H1 (cell line): ENCODE data around the gene FAM53A. TPM values are rescaled to one million over a fixed set of nuclear protein-coding genes. Genes with fewer than 3 reads are reported as not detected.

Experiments
- CTCF ChIA-PET: fragments of 300-600 bp; sonication (Branson Sonifier 250); formaldehyde crosslinking; loops from one replicate; lab custom pipeline; 2021; ENCODE audit not compliant: partially characterized antibody; lab: Charles Lee
- POLR2A ChIA-PET: fragments of 300-600 bp; sonication (Branson Sonifier 250); formaldehyde crosslinking; loops from one replicate; lab custom pipeline; 2021; ENCODE audit warnings: inconsistent platforms; ENCODE audit not compliant: partially characterized antibody; lab: Charles Lee
- DNase-seq, 2 experiments: peaks; one replicate each; pipeline versions ENCODE4 v3.0.0 to v3.0.0-alpha.2; 2010 to 2022; ENCODE audit warnings: low spot score in 2 of 2, low read depth in 1 of 2, mixed read lengths in 1 of 2
- FAIRE-seq: peaks from 2 replicates; lab custom pipeline; 2011; peaks lifted over from hg19 to GRCh38; lab: Jason Lieb, UNC
- H2AFZ ChIP-seq: 2 replicates; pipeline ENCODE4 v1.8.1; 2012; ENCODE audit warnings: low read length, inconsistent platforms
- H2AK5ac ChIP-seq: 2 replicates; pipeline ENCODE4 v1.6.1; 2013; ENCODE audit warnings: low read depth, low read length
- H2BK120ac ChIP-seq: replicated peaks from 2 replicates; pipeline ENCODE3; 2013; ENCODE audit warnings: low read depth, low read length, inconsistent platforms
- H2BK12ac ChIP-seq: 2 replicates; pipeline ENCODE4 v1.6.1; 2013; ENCODE audit warnings: low read depth, low read length
- H2BK15ac ChIP-seq: 2 replicates; pipeline ENCODE4 v1.6.1; 2013; ENCODE audit warnings: low read length
- H2BK20ac ChIP-seq: 2 replicates; pipeline ENCODE4 v1.6.1; 2013; ENCODE audit warnings: low read length
- H2BK5ac ChIP-seq: 2 replicates; pipeline ENCODE4 v1.6.1; 2013; ENCODE audit warnings: low read depth, low read length
- H3K14ac ChIP-seq: 2 replicates; pipeline ENCODE4 v1.6.1; 2013; ENCODE audit warnings: inconsistent platforms; ENCODE audit not compliant: insufficient read length
- H3K18ac ChIP-seq: 2 replicates; pipeline ENCODE4 v1.6.1; 2013; ENCODE audit warnings: low read length; ENCODE audit errors: extremely low read depth
- H3K23ac ChIP-seq: 2 replicates; pipeline ENCODE4 v1.6.1; 2013; ENCODE audit warnings: inconsistent platforms; ENCODE audit not compliant: insufficient read length
- H3K23me2 ChIP-seq: 2 replicates; pipeline ENCODE4 v1.6.1; 2013; ENCODE audit warnings: low read depth, low read length
- H3K27ac ChIP-seq: 2 replicates; pipeline ENCODE4 v1.6.1; 2011; ENCODE audit warnings: low read depth, low read length, inconsistent platforms
- H3K27me3 ChIP-seq, 4 experiments: replicated peaks in 1 of 4; 1 replicate in 1 of 4; 2 replicates in 3 of 4; pipeline versions ENCODE4 v1.6.1 to v1.8.1; 2011 to 2013; ENCODE audit warnings: low read length in 3 of 4, mild to moderate bottlenecking in 3 of 4, inconsistent platforms in 2 of 4, mixed read lengths in 2 of 4, moderate library complexity in 1 of 4; ENCODE audit not compliant: control insufficient read depth in 3 of 4, insufficient read depth in 3 of 4; ENCODE audit errors: extremely low read depth in 1 of 4
- H3K36me3 ChIP-seq, 4 experiments: 2 replicates each; pipeline versions ENCODE4 v1.6.1 to v1.8.1; 2011 to 2013; ENCODE audit warnings: mild to moderate bottlenecking in 4 of 4, low read length in 3 of 4, moderate library complexity in 2 of 4, control low read depth in 1 of 4, inconsistent platforms in 1 of 4; ENCODE audit not compliant: insufficient read depth in 4 of 4, control insufficient read depth in 2 of 4
- H3K4ac ChIP-seq: replicated peaks from 2 replicates; pipeline ENCODE3; 2013; ENCODE audit warnings: low read length, low read depth, mixed read lengths, inconsistent platforms; ENCODE audit not compliant: insufficient read length
- H3K4me1 ChIP-seq, 4 experiments: replicated peaks in 1 of 4; 1 replicate in 1 of 4; 2 replicates in 3 of 4; pipeline versions ENCODE4 v1.6.1 to v1.8.1; 2011 to 2013; ENCODE audit warnings: low read length in 3 of 4, inconsistent platforms in 2 of 4, mixed read lengths in 1 of 4; ENCODE audit not compliant: insufficient read depth in 4 of 4, control insufficient read depth in 3 of 4
- H3K4me2 ChIP-seq, 2 experiments: 2 replicates each; pipeline versions ENCODE4 v1.6.1 to v1.8.1; 2011 to 2013; ENCODE audit warnings: low read depth in 2 of 2, low read length in 2 of 2, control low read depth in 1 of 2, inconsistent platforms in 1 of 2, mild to moderate bottlenecking in 1 of 2; ENCODE audit not compliant: insufficient read depth in 1 of 2
- H3K4me3 ChIP-seq, 4 experiments: fragments of 200-600, 300-600 bp in 1 of 4; sonication (generic), shearing (Covaris generic), sonication (Bioruptor Twin) in 1 of 4; 2 replicates each; pipeline versions ENCODE4 v1.5.1 to v1.8.1; 2011 to 2016; ENCODE audit warnings: low read length in 4 of 4, low read depth in 3 of 4, control low read depth in 2 of 4, inconsistent platforms in 2 of 4, mild to moderate bottlenecking in 2 of 4, mixed read lengths in 1 of 4, moderate library complexity in 1 of 4; ENCODE audit not compliant: insufficient read depth in 2 of 4; ENCODE audit errors: extremely low read depth in 1 of 4
- H3K56ac ChIP-seq: replicated peaks from 2 replicates; pipeline ENCODE3; 2013; ENCODE audit warnings: low read depth, mild to moderate bottlenecking, mixed read lengths, low read length, inconsistent platforms; ENCODE audit not compliant: insufficient read length
- H3K79me1 ChIP-seq: 2 replicates; pipeline ENCODE4 v1.6.1; 2013; ENCODE audit warnings: low read depth, low read length, control low read depth
- H3K79me2 ChIP-seq, 2 experiments: 2 replicates each; pipeline versions ENCODE4 v1.6.1 to v1.8.1; 2012 to 2013; ENCODE audit warnings: low read length in 2 of 2, mild to moderate bottlenecking in 2 of 2, inconsistent platforms in 1 of 2; ENCODE audit not compliant: insufficient read depth in 2 of 2, control insufficient read depth in 1 of 2
- H3K9ac ChIP-seq, 4 experiments: replicated peaks in 1 of 4; 1 replicate in 1 of 4; 2 replicates in 3 of 4; pipeline versions ENCODE4 v1.6.1 to v1.8.1; 2011 to 2013; ENCODE audit warnings: low read depth in 3 of 4, low read length in 3 of 4, control low read depth in 2 of 4, mild to moderate bottlenecking in 2 of 4, moderate library complexity in 2 of 4, inconsistent platforms in 1 of 4; ENCODE audit errors: extremely low read depth in 1 of 4
- H3K9me3 ChIP-seq, 2 experiments: 2 replicates each; pipeline versions ENCODE4 v1.6.1 to v1.8.1; 2012 to 2013; ENCODE audit warnings: mild to moderate bottlenecking in 2 of 2, moderate library complexity in 2 of 2, control low read depth in 1 of 2, inconsistent platforms in 1 of 2, low read depth in 1 of 2, low read length in 1 of 2, mixed read lengths in 1 of 2; ENCODE audit not compliant: insufficient read depth in 2 of 2
- H4K20me1 ChIP-seq, 2 experiments: replicated peaks in 1 of 2; 2 replicates each; pipeline versions ENCODE3 to v1.8.1; 2011 to 2013; ENCODE audit warnings: inconsistent platforms in 2 of 2, low read length in 2 of 2, mild to moderate bottlenecking in 1 of 2; ENCODE audit not compliant: insufficient read depth in 2 of 2, control insufficient read depth in 1 of 2
- H4K5ac ChIP-seq: 2 replicates; pipeline ENCODE4 v1.6.1; 2013; ENCODE audit warnings: low read length, low read depth, mixed read lengths, inconsistent platforms; ENCODE audit not compliant: insufficient read length
- H4K8ac ChIP-seq: 2 replicates; pipeline ENCODE4 v1.8.0; 2013; ENCODE audit warnings: mild to moderate bottlenecking, moderate library complexity, low read length, inconsistent platforms; ENCODE audit not compliant: insufficient read depth; ENCODE audit errors: extremely low read depth
- H4K91ac ChIP-seq: replicated peaks from 2 replicates; pipeline ENCODE3; 2013; ENCODE audit warnings: low read length, mixed read lengths, inconsistent platforms; ENCODE audit not compliant: insufficient read length
- BACH1 ChIP-seq: IDR thresholded peaks from 2 replicates; pipeline ENCODE4 v1.6.1; 2012; ENCODE audit warnings: low read length, improper control_type of control experiment
- GABPA ChIP-seq: IDR thresholded peaks from 2 replicates; pipeline ENCODE4 v1.6.1; 2011; ENCODE audit warnings: mild to moderate bottlenecking, low read length, moderate library complexity, borderline replicate concordance; ENCODE audit not compliant: insufficient read depth
- KDM1A ChIP-seq: fragments of 200-600, 300-600 bp; sonication (generic); IDR thresholded peaks from 2 replicates; pipeline ENCODE4 v1.7.1; 2016; ENCODE audit warnings: mild to moderate bottlenecking, low read length, borderline replicate concordance
- NANOG ChIP-seq: IDR thresholded peaks from 2 replicates; pipeline ENCODE4 v1.6.1; 2011; ENCODE audit warnings: low read length, low read depth, mild to moderate bottlenecking, inconsistent platforms; ENCODE audit not compliant: insufficient read depth, poor library complexity, severe bottlenecking
- NRF1 ChIP-seq: IDR thresholded peaks from 2 replicates; pipeline ENCODE4 v1.6.1; 2011; ENCODE audit warnings: mild to moderate bottlenecking, low read depth, low read length, improper control_type of control experiment
- RFX5 ChIP-seq: IDR thresholded peaks from 2 replicates; pipeline ENCODE4 v1.6.1; 2011; ENCODE audit warnings: low read depth, low read length, improper control_type of control experiment, borderline replicate concordance
- SP4 ChIP-seq: IDR thresholded peaks from 2 replicates; pipeline ENCODE4 v1.6.1; 2012; ENCODE audit warnings: low read length, inconsistent platforms
- WGBS, 2 experiments: shearing (Covaris generic) in 1 of 2; methylation state at CpG; one replicate each; pipeline versions ENCODE4 v1.1.6 to v1.1.7; 2013 to 2015; ENCODE audit warnings: low lambda C conversion rate in 2 of 2, mixed read lengths in 2 of 2, inconsistent platforms in 1 of 2, low coverage in 1 of 2, missing lambda C conversion rate in 1 of 2; ENCODE audit not compliant: insufficient replicate concordance in 2 of 2, insufficient coverage in 1 of 2, insufficient read length in 1 of 2; ENCODE audit errors: extremely low coverage in 1 of 2, missing lambda C conversion rate in 1 of 2; 5-methylcytosine and 5-hydroxymethylcytosine counted together
- polyA plus RNA-seq, 7 experiments: library from polyadenylated mRNA; depleted of rRNA in 3 of 7; stranded (reverse) in 5 of 7; unstranded in 2 of 7; fragments of >200 nt in 5 of 7; fragments of 200-250 nt in 2 of 7; gene quantifications; 1 replicate in 5 of 7; 2 replicates in 1 of 7; 4 replicates in 1 of 7; pipeline versions ENCODE4 v1.2.1 to v1.2.3, GENCODE V29; 2011 to 2013; ENCODE audit warnings: missing spikeins in 2 of 7, mixed read lengths in 2 of 7
- total RNA-seq: library from RNA; stranded (reverse); fragmentation: NEBNext Ultra II Directional; extraction: Animal tissue kit (Norgen Biotek cat#: 25700); gene quantifications from 2 replicates; pipeline ENCODE4 v1.2.1, GENCODE V29; 2021
- TF ChIP-seq, protein P1 (sequence below), 3 experiments: IDR thresholded peaks; 1 replicate in 2 of 3; 2 replicates in 1 of 3; pipeline versions ENCODE4 v1.5.1 to v1.6.1; 2011; ENCODE audit warnings: low read length in 3 of 3, mild to moderate bottlenecking in 3 of 3, inconsistent platforms in 2 of 3, low read depth in 1 of 3, moderate library complexity in 1 of 3; ENCODE audit not compliant: insufficient read depth in 1 of 3; ENCODE audit errors: control extremely low read depth in 1 of 3

FAM53A gene
- total and polyA plus RNA-seq, 2 of the 8 experiments (the other 6 are each of a cell fraction or from before 2014, with no cell fraction given): 1.9 to 2.0 TPM

DNA sequence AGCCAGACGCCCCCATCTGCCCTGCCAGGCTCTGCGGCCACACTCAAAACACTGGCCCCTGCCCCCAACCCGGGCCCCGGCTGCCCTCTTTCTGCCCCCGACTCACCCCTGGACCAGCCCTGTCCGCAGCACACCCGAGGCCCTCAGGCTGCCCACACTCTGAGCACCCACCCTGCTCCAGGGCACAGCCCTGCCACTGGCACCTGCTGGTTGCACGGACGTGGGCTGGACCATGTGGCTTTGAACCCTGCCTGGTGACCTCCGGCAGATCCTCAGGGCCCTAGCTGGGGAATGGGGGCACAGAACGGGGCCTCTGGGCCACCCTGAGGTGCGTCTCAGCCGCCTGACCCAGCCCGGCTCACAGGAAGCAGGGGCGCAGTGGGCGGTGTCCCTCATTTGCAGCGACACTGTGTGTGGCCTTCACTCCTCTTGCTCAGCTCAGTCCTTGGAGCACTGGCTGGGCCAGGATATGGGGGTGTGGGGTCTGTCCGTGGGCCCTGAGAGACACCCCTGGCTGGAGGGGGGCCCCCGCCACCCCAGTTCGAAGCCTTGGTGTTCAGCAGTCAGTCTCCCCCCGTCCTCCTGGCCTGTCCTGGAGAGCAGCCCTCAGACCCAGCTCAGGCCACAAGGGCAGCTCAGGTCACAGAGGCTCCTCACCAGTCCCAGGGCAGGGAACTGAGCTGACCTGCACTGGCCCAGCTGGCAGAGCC, 73.2 kb downstream of the FAM53A start:
- POLR2A ChIA-PET: no interaction called here
- Histone ChIP-seq H2BK12ac (no peak overlapping the region), H2BK120ac (no peak overlapping the region), H3K9ac (no peak overlapping the region), H3K27me3 (no peaks in the 10 kb centered on the region), H3K4me3 (no peak overlapping the region), H3K23ac (no peak overlapping the region), H3K9me3 (no peaks in the 10 kb centered on the region), H3K79me2 (no peaks in the 10 kb centered on the region), H3K36me3 (no peaks in the 10 kb centered on the region), H2AK5ac (no peak overlapping the region), H3K18ac (no peak overlapping the region), H2BK20ac (no peak overlapping the region), H3K56ac (no peak overlapping the region), H2AFZ (no peak overlapping the region), H3K27ac (no peak overlapping the region), H3K4me1 (no peaks in the 10 kb centered on the region), H2BK5ac (no peak overlapping the region), H3K79me1 (no peaks in the 10 kb centered on the region), H3K23me2 (no peaks in the 10 kb centered on the region), H2BK15ac (no peak overlapping the region), H4K20me1 (peaks cover 0 to 3% of the 10 kb centered on the region in 2 experiments), H3K14ac (no peak overlapping the region), H4K91ac (no peak overlapping the region), H4K5ac (no peak overlapping the region), H3K4ac (no peak overlapping the region), H4K8ac (peak overlapping the region; percentile 51; the same call in 1 of the 2 replicates), H3K4me2 (no peak overlapping the region)
- no peak for TF ChIP-seq SP4
- no peak for TF ChIP-seq NRF1
- TF ChIP-seq, protein P1, sequence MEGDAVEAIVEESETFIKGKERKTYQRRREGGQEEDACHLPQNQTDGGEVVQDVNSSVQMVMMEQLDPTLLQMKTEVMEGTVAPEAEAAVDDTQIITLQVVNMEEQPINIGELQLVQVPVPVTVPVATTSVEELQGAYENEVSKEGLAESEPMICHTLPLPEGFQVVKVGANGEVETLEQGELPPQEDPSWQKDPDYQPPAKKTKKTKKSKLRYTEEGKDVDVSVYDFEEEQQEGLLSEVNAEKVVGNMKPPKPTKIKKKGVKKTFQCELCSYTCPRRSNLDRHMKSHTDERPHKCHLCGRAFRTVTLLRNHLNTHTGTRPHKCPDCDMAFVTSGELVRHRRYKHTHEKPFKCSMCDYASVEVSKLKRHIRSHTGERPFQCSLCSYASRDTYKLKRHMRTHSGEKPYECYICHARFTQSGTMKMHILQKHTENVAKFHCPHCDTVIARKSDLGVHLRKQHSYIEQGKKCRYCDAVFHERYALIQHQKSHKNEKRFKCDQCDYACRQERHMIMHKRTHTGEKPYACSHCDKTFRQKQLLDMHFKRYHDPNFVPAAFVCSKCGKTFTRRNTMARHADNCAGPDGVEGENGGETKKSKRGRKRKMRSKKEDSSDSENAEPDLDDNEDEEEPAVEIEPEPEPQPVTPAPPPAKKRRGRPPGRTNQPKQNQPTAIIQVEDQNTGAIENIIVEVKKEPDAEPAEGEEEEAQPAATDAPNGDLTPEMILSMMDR (IDR thresholded peaks at IDR 0.05; ENCODE audit: control extremely low read depth in 1 of 3, insufficient read depth in 1 of 3, low read depth in 1 of 3, low read length in 3 of 3): no peak
- no peak for TF ChIP-seq RFX5
- no peak for TF ChIP-seq NANOG
- no peak for TF ChIP-seq KDM1A
- TF ChIP-seq GABPA: no peak
- TF ChIP-seq BACH1: no peak
- FAIRE-seq (no peak), DNase-seq (no peak)
- 82% methylated on average over 13 of the region's 21 CpGs; no CpG with 5 or more reads in 1 of the 2 experiments for WGBS, 2 experiments
- CTCF ChIA-PET: interaction anchor here (0.8 to 1.8 kb wide), 3 partner anchors 12 to 18 kb away, joined by 3 to 7 read pairs (median 3); no protein-coding TSS in a partner anchor
